Measurements from ENCODE around the gene OR4Q3.
"Not testable (repeated sequence)": the region's sequence is repeated elsewhere in the genome, so short reads cannot be mapped to it uniquely, and the experiment has no call there.

The OR4Q3 gene

GRCh38 chr14:19743256-19743655, at the start of gene OR4Q3:
OR4Q3 (plus strand) TSS chr14:19743571.
- DNase-seq (ENCODE audit: low read depth) = no peak

DNA sequence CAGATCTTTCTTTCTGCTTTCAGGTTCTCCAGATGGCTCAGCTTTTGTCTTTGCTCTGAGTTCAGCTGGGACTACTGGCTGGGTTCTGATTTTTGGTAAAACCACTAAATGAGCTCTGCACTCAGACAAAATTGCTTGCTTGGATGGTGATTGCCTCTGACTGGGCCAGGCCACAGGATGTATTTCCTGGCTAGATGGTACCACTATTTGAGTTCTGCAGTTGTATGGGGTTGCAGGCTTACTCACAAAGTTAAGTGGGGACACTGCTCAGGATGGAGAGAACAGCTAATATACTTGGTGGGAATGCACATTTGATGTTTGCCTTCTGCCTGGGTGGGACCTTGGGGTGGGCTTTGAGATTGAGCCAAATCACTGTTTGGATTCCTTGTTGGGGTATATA, 14.0 kb upstream of the OR4Q3 start:
- DNase-seq (ENCODE audit: low read depth) = no peak

- no peak for DNase-seq (ENCODE audit: low read depth)
Observed at GRCh38 chr14:19729763-19730162, 13.6 kb upstream of the OR4Q3 start.

DNA sequence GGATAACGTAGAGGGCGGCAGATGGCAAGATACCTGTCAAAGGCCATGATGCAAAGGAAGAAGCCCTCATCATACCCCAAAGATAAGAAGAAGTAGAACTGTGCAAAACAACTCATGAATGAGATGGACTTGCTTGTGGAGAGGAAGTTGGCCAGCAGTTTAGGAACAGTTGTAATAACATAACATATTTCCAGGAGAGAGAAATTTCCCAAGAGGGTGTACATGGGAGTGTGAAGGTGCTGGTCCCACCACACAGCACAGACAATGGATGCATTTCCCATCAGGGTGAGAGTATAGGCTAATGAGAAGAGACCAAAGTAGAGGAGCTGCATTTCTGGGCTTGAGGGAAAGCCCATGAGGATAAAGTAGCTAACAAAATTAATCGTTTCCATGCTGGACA, 9.5 kb upstream of the OR4Q3 start:
- DNase-seq (ENCODE audit: low read depth) = not testable (repeated sequence)

GRCh38 chr14:19752316-19752715, 8.9 kb downstream of the OR4Q3 start:
- not testable (repeated sequence) for DNase-seq (ENCODE audit: low read depth)

GRCh38 chr14:19754172-19754571, 10.8 kb downstream of the OR4Q3 start:
- DNase-seq (ENCODE audit: low read depth) = no peak

GRCh38 chr14:19771491-19771890, 28.1 kb downstream of the OR4Q3 start:
- not testable (repeated sequence) for DNase-seq (ENCODE audit: low read depth)

- no peak for DNase-seq (ENCODE audit: low read depth)
Observed at GRCh38 chr14:19771895-19772430, 28.6 kb downstream of the OR4Q3 start.

- not testable (repeated sequence) for DNase-seq (ENCODE audit: low read depth)
Observed at GRCh38 chr14:19772454-19772853, 29.1 kb downstream of the OR4Q3 start.

DNA sequence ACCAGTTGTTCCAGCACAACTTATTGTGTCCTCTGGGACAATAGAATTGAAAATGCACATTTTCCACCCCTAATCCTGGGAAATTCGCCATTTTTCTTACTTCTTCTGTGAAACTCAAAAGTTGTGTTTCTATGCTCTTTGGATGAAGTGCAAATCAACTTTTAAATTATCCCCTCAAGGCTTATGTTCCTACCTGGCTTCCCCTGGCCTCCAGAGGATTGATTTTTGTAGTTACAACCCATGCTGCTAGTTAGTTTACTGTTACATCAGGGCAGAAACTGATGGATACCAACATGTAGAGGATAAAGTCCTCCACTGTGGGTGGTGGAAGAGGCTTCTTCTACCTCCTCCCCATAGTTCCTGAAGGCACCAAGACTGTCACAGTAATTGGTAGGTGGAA, 29.8 kb downstream of the OR4Q3 start, which contains the start of gene OR4M1:
Gene OR4M1 (plus strand): TSS at position 301 of the 400 bp plus-strand sequence. CDS start 6,819 bp downstream, outside the sequence.
- not testable (repeated sequence) for DNase-seq (ENCODE audit: low read depth)

GRCh38 chr14:19775587-19775986, 32.2 kb downstream of the OR4Q3 start:
- DNase-seq (ENCODE audit: low read depth) = no peak

GRCh38 chr14:19785848-19786247, 42.5 kb downstream of the OR4Q3 start:
- not testable (repeated sequence) for DNase-seq (ENCODE audit: low read depth)

DNA sequence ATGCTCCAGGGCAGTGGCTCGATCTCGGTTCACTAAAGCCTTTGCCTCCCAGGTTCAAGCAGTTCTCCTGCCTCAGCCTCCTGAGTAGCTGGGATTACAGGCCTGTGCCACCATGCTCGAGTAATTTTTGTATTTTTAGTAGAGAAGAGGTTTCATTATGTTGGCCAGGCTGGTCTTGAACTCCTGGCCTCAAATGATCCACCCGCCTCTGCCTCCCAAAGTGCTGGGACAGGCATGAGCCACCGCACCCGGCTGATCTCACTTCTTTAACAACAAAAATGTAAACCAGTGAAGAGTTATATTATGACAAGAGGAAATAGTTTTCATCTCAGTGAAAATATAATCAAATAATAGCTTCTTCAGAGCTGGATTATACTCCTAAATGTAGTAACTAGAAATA, 43.9 kb downstream of the OR4Q3 start:
- not testable (repeated sequence) for DNase-seq (ENCODE audit: low read depth)

GRCh38 chr14:19788150-19788549, 44.8 kb downstream of the OR4Q3 start:
- not testable (repeated sequence) for DNase-seq (ENCODE audit: low read depth)

DNA sequence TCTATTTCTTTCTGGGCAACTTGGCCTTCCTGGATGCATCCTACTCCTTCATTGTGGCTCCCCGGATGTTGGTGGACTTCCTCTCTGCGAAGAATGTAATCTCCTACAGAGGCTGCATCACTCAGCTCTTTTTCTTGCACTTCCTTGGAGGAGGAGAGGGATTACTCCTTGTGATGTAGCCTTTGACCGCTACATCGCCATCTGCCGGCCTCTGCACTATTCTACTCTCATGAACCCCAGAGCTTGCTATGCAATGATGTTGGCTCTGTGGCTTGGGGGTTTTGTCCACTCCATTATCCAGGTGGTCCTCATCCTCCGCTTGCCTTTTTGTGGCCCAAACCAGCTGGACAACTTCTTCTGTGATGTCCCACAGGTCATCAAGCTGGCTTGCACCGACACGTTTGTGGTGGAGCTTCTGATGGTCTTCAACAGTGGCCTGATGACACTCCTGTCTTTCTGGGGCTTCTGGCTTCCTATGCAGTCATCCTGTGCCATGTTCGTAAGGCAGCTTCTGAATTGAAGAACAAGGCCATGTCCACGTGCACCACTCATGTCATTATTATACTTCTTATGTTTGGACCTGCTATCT, 53.2 kb downstream of the OR4Q3 start:
- not testable (repeated sequence) for DNase-seq (ENCODE audit: low read depth)
